Brain microvascular endothelial cell (primary cell): ENCODE data around the gene NGEF.

Experiments used
- DNase-seq: peaks from one replicate; pipeline ENCODE4 v3.0.0-alpha.2; 2020
- H3K27ac ChIP-seq: fragments of 250-450 bp; sonication (Bioruptor Pico); 2 replicates; pipeline ENCODE4 v1.5.1; 2020; ENCODE audit warnings: mild to moderate bottlenecking, moderate library complexity
- H3K27me3 ChIP-seq: fragments of 250-450 bp; sonication (Bioruptor Pico); replicated peaks from 2 replicates; pipeline ENCODE4 v1.5.1; 2020; ENCODE audit warnings: mild to moderate bottlenecking
- H3K36me3 ChIP-seq: fragments of 250-450 bp; sonication (Bioruptor Pico); replicated peaks from 2 replicates; pipeline ENCODE4 v1.5.1; 2020; ENCODE audit warnings: mild to moderate bottlenecking
- H3K4me3 ChIP-seq: 2 replicates; pipeline ENCODE4 v1.5.1; 2011; ENCODE audit warnings: low read depth, mild to moderate bottlenecking, control low read depth, low read length, moderate library complexity
- in situ Hi-C: cut with HindIII; loops from 2 replicates; pipeline ENCODE4 v1.10.0; 2017; ENCODE audit warnings: low sequenced_read_pairs, low pct_ligation_motif_present
- TF ChIP-seq, protein P1 (sequence below): IDR thresholded peaks from 2 replicates; pipeline ENCODE4 v1.5.1; 2011; ENCODE audit warnings: low read depth, mild to moderate bottlenecking, moderate library complexity, low read length, control low read depth, inconsistent platforms; ENCODE audit errors: missing control alignments

NGEF gene

DNA sequence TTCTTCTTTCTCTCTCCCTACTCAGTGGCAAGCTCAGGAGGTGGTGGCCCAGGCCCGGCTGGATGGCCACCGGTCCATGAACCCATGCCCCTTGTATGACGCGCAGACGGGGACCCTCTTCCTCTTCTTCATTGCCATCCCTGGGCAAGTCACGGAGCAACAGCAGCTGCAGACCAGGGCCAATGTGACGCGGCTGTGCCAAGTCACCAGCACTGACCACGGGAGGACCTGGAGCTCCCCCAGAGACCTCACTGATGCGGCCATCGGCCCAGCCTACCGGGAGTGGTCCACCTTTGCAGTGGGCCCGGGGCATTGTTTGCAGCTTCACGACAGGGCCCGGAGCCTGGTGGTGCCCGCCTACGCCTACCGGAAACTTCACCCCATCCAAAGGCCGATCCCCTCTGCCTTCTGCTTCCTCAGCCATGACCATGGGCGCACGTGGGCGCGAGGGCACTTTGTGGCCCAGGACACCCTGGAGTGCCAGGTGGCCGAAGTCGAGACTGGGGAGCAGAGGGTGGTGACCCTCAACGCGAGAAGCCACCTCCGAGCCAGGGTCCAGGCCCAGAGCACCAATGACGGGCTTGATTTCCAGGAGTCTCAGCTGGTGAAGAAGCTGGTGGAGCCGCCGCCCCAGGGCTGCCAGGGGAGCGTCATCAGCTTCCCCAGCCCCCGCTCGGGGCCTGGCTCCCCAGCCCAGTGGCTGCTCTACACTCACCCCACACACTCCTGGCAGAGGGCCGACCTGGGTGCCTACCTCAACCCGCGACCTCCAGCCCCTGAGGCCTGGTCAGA lies 21.2 kb upstream of the NGEF start:
- H3K27ac ChIP-seq = no peak overlapping the region
- no peaks in the 10 kb centered on the region for H3K36me3 ChIP-seq
- DNase-seq = no peak
- TF ChIP-seq, protein P1, sequence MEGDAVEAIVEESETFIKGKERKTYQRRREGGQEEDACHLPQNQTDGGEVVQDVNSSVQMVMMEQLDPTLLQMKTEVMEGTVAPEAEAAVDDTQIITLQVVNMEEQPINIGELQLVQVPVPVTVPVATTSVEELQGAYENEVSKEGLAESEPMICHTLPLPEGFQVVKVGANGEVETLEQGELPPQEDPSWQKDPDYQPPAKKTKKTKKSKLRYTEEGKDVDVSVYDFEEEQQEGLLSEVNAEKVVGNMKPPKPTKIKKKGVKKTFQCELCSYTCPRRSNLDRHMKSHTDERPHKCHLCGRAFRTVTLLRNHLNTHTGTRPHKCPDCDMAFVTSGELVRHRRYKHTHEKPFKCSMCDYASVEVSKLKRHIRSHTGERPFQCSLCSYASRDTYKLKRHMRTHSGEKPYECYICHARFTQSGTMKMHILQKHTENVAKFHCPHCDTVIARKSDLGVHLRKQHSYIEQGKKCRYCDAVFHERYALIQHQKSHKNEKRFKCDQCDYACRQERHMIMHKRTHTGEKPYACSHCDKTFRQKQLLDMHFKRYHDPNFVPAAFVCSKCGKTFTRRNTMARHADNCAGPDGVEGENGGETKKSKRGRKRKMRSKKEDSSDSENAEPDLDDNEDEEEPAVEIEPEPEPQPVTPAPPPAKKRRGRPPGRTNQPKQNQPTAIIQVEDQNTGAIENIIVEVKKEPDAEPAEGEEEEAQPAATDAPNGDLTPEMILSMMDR = no peak
- in situ Hi-C loops = no loop called here
- H3K27me3 ChIP-seq = no peaks in the 10 kb centered on the region
- H3K4me3 ChIP-seq = no peak overlapping the region

DNA sequence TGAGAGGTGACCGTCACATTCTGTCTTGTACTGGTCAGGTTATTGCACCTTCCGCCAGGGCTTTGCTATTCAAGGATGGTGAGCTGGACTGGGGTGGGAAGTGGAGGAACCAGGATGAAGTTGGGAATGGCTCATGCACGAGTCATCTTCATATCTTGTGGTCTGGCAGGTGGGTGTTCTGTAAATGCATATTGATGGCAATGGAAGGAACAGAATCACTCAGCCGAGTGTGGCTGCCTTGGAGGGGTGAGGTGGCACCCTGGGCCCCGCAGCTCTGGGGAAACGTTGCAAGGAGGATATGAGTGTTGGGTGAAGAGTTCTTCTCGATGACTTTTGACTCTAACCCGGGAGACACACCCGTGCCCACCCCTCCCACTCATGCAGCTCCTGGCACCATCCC lies 20.6 kb upstream of the NGEF start:
- TF ChIP-seq, protein P1 = no peak
- Histone ChIP-seq H3K27ac (no peak overlapping the region), H3K36me3 (no peaks in the 10 kb centered on the region), H3K27me3 (no peaks in the 10 kb centered on the region), H3K4me3 (no peak overlapping the region)
- peak; percentile 10 for DNase-seq
- in situ Hi-C loops = no loop called here

DNA sequence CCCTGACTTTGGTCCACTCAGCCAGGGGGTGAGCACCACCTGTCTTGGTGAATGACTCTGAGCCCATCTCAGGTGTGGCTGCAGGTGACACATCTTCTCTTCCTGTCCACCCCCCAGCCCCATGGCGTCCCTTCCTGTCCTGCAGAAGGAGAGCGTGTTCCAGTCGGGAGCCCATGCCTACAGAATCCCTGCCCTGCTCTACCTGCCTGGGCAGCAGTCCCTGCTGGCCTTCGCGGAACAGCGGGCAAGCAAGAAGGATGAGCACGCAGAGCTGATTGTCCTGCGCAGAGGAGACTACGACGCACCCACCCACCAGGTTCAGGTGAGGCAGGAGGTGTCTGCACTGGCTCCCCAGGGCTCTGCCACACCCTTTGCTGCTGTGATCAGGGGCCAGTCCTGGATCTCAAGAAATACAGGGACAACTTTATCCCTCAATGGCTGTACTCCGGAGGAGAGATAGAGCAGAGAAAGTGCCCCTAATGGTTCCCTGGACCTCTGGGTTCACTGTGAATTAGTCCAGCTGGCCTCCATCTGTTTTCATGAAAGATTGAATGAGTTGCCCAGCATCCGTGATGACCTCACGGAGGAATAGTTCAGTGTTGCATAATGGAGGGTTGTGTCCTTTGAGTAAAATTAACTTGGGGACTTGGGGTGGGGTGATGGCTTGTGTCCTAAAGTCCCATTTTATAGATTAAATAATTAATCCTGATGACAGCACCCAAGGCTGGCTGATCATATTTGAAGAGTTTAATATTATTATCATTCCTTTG lies 19.7 kb upstream of the NGEF start, which contains the start of gene NEU2:
NEU2 (plus strand) TSS at position 122 of the 770 bp plus-strand sequence; CDS start at position 122, 0 bp downstream.
- in situ Hi-C loops = no loop called here
- H3K36me3 ChIP-seq = no peaks in the 10 kb centered on the region
- DNase-seq = no peak
- TF ChIP-seq, protein P1 = no peak
- H3K27me3 ChIP-seq = no peaks in the 10 kb centered on the region
- no peak within 1 kb of the TSS for H3K4me3 ChIP-seq
- H3K27ac ChIP-seq = no peak within 1 kb of the TSS

DNA sequence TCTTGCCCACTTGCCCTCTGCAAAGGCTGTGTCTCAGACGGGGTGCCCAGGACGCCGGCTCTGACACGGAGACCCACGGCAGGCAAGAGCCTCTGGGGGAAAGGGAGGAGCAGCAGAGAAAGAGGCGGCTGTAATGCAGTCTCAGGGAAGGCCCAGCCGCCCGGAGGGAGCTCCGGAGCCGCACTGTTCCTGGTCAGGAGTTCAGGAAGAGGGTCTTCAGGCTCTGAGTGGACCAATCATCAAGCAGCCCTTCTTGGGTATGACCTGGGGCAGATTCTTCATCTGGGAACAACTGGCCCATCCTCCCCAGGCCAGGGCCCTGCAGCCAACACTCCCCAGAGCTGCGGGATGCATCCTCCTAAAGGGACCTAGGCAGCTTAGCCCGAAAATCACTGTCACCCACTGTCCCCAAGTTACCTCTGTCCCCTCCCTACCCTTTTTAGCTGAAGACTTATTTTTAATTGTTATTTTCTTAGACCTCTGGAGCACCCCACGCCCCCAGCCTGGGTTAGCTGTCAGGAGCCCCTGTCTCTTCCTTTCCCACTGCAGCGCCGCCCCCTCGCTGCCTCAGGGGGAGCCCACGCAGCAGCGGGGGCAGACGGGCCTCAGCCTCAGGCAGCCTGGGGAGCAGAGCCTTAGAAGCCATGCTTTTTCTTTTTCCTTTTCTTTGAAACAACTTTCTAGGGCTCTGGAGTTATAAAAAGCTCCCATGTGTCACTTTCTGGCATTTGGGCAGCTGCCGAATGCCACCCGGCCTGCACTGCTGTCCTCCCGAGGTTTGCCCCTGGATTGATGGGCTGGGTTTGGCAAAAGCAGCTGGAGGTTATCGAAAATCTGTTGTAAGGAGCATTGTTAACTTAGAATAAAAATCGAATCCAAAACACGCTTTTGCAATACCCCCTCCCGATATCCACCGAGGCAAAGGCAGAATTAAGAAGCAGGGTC lies 18.8 kb upstream of the NGEF start:
- Histone ChIP-seq H3K27me3 (no peaks in the 10 kb centered on the region), H3K4me3 (no peak overlapping the region), H3K27ac (no peak overlapping the region), H3K36me3 (no peaks in the 10 kb centered on the region)
- in situ Hi-C loops = no loop called here
- TF ChIP-seq, protein P1 = no peak
- no peak for DNase-seq

DNA sequence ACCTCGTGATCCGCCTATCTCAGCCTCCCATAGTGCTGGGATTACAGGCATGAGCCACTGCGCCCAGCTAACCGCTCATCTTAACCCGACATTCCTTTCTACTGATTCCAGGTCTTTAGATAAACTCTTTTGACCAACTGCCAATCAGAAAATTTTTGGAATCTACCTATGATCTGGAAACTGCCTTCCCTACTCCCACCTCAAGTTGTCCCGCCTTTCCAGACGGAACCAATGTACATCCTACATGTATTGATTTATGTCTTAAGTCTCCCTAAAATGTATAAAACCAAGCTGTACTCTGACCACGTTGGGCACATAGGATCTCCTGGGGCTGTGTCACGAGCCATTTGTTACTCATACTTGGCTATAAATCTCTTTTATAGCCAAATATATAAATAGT lies 16.3 kb upstream of the NGEF start:
- Histone ChIP-seq H3K4me3 (no peak overlapping the region), H3K27ac (no peak overlapping the region), H3K27me3 (no peaks in the 10 kb centered on the region), H3K36me3 (no peaks in the 10 kb centered on the region)
- TF ChIP-seq, protein P1 = no peak
- in situ Hi-C loops = no loop called here
- no peak for DNase-seq
